Measurements from ENCODE around the gene HINT3.
"Not testable (repeated sequence)": the region's sequence is repeated elsewhere in the genome, so short reads cannot be mapped to it uniquely, and the experiment has no call there.

Gene HINT3

DNA sequence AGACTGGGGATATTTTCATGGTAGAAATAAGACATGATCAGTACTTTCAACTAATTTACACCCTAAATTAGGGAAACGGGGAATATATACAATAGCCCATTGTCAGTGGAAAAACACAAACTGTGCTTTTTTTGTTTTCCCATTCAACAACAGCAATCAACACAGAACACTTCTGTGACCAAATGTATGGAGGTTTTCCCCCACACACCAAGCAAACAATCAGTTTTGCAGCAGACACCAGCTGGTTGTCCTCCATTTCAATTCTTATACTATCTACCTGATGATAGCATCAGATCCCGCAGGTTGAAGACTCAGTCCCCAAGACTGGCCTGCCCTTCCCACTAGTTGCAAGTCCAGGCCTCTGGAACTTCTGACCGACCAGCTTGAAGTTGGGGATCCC is 4.5 kb downstream of the HINT3 start:
- DNase-seq (ENCODE audit: low spot score) (no peak), FAIRE-seq (no peak)

DNA sequence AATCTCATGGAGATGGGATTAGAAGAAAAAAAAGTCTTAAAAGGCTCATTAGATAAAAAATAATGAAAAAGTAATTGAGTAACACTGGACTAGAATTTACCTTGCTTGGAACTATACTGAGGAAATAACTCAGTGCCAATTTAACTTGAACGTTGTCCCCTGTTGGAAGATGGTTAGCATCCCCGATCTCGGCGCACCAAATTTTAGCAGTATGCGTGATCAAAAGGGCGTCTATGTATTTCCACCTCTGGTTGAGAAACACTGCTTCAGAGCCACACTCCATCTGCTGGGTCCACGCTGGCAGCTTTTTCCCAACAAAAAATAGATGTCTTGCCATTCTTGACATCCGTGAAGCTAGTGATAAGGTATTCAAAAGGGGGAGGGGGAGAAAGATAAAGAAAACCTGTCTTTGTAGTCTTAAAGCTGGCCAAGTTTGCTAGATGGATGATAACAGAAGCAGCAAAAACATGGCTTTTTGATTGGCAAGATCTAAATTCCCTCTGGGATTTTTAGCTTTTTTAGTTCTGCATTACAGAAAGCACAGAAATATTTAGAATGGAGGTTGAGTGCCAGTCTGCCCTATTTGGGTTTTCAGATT is 6.4 kb downstream of the HINT3 start:
- FAIRE-seq (no peak), DNase-seq (ENCODE audit: low spot score) (no peak)

DNA sequence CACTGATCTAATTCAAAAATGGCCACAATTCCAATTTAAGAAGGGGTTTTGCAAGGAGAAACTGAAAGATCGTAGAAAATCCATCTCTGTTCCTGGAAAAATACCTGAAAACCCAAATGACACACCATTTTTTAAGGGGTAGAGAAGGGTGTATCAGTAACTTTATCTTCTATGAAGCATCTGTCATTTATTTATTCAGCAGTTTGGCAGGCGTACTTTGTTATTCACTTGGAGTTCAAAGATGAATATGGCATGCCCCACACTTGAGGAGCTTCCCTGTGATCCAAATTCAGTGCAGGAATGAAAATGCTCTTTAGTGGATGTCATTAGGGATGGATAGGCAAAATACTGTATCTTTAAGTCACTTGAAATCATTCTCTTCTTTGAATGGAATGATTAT is 7.2 kb downstream of the HINT3 start:
- FAIRE-seq = no peak
- no peak for DNase-seq (ENCODE audit: low spot score)

DNA sequence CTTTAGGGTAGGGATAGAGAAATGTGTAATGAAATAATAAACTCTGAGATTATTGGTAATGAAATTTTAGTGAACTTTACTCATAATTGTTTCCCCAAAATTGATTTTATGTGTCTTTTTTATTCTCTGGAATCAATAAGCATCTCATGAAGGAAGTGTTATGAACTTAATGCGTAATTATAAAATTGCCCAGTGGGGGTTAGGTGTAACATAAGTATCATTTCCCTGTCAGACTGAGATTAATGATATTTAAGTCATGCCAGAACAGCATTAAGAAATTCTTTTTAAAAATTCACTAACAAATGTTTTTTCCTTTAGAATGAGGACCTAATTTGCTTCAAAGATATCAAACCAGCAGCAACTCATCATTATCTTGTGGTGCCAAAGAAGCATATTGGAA is 10.0 kb downstream of the HINT3 start:
- DNase-seq (ENCODE audit: low spot score) (no peak), FAIRE-seq (no peak)

DNA sequence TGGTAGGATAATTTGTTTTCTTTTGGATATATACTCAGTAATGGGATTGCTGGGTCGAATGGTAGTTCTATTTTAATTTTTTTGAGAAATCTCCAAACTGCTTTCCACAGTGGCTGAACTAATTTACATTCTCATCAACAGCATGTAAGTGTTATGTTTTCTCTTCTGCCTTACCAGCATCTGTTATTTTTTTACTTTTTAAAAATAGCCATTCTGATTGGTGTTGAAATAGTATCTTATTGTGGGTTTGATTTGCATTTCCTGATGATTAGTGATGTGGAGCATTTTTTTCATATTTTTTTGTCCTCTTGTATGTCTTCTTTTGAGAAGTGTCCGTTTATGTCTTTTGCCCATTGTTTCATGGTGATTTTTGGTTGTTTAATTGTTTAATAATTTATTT is 11.9 kb downstream of the HINT3 start:
- no peak for FAIRE-seq
- no peak for DNase-seq (ENCODE audit: low spot score)

DNA sequence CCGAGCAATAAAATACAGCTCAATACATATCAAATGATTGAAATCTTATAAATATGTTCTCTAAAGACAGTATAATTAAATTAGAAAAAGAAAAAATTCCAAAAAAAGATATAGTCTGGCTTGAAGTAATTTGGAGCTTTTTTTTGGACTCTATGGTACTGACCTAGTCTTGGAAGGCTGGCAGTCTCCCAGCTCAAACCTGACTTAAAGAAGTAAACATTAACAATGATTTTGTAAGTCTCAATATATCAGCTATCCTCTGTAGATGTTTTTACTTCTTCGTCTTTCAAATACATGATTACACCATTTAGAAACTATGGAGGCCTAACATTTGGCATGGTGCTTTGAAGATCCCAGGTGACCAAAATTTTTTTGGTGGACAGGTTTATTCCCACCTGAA is 14.2 kb downstream of the HINT3 start:
- DNase-seq (ENCODE audit: low spot score) (no peak), FAIRE-seq (no peak)

DNA sequence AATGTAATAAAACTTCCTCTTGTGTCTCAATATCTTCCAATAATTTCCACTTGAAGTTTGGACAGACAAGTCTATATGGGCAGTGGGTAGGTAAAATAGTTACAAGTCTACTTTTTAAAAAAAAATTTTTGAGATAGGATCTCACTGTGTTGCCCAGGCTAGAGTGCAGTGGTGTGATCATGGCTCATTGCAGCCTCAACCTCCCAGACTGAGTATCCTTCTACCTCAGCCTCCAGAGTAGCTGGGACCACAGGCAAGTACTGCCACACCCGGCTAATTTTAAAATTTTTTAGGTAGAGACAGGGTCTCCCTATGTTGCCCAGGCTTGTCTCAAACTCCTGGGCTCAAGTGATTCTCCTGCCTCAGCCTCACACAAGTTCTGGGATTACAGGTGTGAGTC is 15.9 kb downstream of the HINT3 start:
- not testable (repeated sequence) for DNase-seq (ENCODE audit: low spot score); FAIRE-seq

DNA sequence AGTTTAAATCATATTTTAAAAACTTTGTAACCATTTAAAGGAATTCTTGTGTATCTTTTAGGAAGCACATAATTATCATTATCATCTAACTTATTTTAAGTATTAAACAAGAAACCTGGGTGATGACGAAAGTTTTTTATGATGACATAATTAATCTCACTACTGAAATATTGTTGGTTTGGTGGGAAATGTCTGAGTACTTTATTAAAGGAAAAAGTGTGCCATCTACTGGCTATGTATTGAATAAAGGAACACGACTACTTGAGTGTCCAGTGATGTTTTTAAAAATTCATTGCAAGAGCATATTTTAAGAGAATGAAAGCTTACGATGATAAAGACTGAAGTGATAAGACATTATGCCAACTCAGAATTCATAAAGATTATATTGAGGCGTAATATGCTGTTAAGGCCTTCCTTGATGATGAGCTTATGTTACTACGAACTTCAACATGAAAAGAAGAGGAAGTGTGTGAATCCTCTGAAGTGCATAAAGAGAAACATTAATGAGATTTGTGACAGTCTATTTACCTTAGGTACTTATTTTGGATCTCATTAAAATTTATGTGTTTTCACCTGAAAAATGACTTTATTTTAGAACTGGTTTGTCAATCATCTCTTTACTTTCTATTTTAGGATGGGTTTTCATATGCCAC is 17.8 kb downstream of the HINT3 start:
- FAIRE-seq (peak; percentile 87), DNase-seq (ENCODE audit: low spot score) (peak; percentile 30)

DNA sequence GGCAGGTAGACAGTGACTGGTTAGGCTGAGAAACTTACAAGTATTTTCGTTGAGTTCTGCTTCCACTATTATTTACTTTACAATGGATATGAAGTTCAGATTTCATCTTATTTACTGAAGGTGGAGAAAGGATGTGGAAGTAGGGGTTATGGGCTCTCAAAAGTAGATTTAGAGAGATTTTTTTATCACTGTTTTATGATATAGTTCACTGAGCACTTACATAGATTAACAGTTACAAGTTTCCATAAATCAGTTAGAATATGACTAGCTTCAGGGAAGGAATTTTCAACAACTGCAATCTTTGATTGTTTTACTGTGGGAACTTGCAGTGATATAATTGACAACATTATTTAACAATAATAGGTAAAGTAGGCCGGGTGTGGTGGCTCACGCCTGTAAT is 22.5 kb downstream of the HINT3 start:
- no peak for DNase-seq (ENCODE audit: low spot score)
- FAIRE-seq = no peak

DNA sequence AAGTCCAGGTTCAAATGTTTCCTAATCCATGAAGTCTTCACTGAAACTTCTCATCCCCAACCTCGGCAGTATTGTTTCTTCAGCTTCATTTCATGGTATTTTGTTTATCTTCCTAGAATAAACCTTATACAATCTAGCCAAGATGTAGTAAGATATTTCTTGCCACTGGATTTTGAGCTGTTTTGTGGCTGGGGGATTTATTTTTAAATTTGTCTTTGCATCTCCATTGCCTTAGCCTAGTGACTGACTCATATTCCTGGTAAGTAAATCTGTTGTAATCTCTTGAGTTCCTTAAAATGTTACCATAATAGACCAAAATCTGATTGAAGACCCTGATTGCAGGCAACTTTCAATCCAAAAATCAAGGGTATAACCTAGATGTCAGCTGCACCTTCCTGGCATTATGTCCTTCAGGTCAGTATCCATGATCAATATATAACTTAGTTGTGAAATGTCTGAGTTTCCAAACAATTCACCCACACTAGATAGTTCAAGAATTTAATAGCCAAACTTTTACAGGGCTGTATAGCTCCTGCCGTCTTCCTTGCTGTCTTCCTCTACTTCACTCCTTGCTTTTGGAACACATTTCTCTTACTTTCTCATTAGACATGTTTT is 25.1 kb downstream of the HINT3 start:
- FAIRE-seq (no peak), DNase-seq (ENCODE audit: low spot score) (no peak)

DNA sequence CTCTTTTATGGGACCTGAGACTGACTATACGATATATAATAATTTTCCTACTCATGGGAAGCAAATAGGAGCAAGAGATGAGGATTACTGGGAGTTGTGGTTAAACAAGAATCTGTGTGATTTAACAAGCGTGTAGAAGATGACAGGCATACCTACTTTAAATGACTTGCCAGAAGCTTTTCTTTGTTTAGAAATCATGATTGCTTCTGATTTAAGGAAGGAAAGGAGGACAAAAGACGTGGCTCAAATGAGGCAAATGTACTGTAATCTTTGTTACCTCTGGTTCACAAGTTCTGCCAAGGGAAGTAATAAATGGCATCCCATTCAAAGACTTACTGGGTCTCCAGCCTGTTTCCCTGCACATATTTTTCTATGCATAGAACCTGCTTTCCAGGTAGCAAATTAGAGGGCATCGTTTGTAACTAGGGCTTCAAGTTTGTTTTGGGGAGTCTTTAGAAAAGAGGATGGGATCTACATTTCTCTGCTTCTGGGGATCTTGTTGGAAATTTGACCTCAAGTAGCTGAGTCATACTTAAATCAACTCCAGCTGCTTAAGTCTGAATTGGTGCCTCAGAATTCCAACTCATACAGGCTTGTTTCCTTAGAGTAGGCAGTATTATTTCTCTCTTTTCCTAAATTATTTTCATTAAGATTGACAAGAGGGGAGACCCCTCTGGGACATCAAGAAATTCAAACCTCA is 26.8 kb downstream of the HINT3 start:
- FAIRE-seq = no peak
- DNase-seq (ENCODE audit: low spot score) = no peak

DNA sequence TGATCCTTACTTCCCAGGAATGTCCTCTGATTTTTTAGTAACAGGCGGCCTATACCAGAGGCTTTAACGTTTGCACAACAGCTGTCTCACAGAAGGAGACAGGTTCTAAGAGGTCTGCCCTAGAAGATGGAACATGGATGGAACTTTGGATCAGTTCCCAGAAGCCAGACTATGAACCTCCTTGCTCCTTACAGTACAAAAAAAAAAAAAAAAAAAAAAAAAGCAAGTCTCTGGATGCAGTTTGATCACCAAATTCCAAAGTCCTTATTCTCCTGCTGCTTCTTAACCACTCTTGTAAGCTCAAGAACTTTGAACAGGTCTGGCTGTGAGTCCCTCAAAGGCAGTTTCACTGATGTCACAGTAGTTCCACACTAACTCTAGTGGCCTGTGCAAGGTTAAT is 27.7 kb downstream of the HINT3 start:
- FAIRE-seq (no peak), DNase-seq (ENCODE audit: low spot score) (no peak)

DNA sequence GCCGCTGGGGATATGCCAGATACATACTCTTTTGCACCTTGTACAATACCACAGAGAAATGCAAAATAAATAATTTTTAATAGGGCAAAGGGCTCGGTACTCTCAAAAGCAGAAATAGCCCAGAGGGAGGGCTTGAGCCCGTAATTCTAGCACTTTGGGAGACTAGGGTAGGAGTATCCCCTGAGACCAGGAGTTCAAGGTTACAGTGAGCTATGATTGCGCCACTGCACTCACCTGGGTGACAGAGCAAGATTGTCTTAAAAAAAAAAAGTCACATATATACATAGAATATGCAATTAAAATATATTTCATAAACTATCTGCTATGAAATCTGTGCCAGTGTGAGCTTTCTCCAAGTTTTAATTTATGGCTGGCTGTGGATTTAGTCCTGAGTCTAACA is 29.0 kb downstream of the HINT3 start:
- no peak for DNase-seq (ENCODE audit: low spot score)
- no peak for FAIRE-seq

DNA sequence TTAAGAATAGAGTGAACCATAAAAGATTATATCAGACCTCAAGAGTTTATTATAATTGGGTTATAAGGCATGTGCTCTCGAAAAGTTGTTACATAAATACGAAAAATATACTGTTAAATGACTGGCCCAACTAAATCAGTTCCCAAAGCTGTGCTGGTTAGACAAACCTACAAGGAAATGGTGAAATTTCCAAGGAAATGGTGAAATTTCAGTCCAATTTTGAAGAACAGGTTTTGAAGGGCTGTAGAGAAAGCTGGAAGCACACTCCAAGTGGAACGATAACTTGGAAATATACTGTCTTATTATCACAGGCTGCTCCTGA is 29.4 kb downstream of the HINT3 start:
- FAIRE-seq = no peak
- DNase-seq (ENCODE audit: low spot score) = no peak

DNA sequence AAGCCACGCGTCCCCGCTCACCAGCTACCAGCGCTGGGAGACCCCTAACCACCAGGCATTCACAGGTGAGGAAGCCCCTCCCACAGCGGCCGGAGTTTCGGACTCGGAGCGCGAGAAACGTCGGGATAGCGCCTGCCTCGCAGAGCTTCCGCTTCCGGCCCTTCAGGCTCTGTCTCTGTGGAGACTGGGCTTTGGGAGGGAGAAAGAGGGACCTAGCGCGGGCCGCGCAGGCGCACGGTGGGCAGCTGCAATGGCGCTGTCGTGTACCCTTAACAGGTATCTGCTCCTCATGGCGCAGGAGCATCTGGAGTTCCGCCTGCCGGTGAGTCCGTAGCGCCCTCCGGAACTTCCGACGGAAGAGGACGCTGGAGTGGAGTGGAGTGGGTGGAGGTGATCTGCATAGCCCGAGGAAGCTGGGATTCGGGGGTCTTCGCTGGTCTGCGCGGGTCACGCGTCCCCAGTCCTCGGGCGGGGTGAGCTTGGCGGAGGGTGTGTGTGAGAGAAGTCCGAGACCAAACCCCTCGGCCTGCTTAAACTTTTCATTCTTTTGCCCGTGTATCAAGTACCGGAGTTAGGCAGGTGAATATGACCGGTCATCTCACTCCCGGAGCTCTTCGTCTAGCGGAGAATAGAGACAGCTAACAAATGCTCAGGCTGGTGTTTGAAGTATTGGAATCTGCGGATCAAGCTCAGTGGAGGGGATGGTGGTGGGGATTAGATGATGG is 29.9 kb downstream of the HINT3 start, which contains the start of gene TRMT11:
Gene TRMT11 (plus strand): TSS at position 240 of the 725 bp plus-strand sequence. CDS start 11 bp downstream, at position 251.
- peak; percentile 69 for DNase-seq (ENCODE audit: low spot score)
- FAIRE-seq = no peak

DNA sequence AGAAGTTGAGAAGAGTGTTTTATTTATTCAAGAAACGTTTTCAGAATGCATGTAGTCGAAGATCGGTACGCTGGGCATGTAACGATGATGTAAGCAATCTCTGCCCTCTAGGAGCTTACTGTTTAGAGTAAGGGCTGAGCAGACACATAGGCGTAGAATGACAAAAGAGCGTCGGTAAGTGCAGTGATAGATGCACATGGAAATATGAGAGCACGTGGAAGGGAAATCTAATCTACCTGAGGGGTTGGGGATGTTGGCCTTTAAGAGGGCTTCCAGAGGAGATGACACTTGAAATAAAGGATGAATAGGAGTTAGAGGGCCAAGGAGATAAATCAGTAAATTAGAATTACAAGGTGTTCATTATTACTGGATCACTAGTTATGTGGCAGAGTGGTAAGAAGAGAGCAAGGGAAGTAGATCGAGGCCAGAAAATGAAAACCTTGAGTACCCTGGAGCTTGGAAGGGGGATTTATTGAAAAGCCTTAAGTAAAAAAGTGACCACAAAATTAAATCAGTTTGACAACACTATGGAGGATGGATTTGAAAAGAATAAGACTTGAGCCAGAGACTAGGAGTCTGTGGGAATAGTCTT is 30.6 kb downstream of the HINT3 start:
- FAIRE-seq = no peak
- DNase-seq (ENCODE audit: low spot score) = no peak

DNA sequence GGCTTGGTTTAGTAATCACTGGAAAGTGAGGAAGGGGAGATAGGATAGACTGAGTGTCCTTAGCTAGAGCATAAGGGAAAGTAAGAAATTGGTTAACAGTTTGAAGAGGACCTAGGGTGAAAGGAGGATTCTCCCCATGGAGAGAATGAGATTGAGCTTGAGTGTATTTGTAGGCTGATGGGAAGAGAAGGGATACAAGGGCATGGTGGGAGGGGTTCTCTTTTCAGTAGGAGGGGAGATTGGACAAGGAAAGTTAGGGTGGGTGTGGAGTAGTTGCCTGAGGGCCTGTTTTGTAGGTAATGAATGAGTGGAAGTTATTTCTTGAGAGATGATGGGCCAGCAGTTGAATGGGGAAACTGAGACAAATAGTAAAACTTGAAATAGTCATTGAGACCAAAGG is 31.7 kb downstream of the HINT3 start:
- DNase-seq (ENCODE audit: low spot score) (no peak), FAIRE-seq (no peak)

DNA sequence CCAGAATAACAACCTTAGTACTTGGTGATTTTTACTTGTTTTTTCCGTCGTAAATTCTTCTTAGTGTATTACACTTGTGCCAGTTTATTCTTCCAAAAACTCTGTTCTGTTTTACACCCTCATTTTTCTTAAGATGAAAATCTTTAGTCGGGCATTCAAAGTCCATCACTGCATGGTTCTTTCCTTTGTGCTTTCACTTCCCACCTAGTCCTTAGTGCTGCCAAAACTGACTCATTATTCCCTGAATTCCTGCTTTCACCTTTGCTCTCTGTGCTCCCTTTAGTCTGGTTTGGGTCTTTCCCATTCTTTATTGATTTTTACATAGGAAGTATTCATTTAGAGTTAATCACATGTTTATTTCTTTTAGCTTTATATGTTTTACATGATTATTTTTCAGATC is 33.1 kb downstream of the HINT3 start:
- DNase-seq (ENCODE audit: low spot score) (no peak), FAIRE-seq (no peak)

DNA sequence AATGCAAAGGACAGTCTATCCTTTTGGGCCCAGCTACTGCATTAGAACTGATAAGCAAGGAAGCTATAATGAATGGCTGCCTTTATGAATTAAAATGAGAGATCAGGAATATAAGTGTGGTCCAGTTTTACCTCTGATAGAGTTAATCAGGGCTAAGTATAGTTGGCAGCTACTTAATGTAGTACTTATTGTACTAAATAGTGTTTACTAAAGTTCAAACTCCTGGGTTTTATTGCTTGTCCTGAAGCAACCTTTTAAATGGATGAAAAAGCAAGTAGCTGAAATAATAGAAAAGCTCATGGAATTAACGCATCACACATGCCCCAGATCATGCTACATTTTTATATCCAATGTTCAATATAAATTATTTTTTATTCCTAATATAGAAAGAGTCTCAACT is 35.1 kb downstream of the HINT3 start:
- FAIRE-seq (no peak), DNase-seq (ENCODE audit: low spot score) (no peak)

DNA sequence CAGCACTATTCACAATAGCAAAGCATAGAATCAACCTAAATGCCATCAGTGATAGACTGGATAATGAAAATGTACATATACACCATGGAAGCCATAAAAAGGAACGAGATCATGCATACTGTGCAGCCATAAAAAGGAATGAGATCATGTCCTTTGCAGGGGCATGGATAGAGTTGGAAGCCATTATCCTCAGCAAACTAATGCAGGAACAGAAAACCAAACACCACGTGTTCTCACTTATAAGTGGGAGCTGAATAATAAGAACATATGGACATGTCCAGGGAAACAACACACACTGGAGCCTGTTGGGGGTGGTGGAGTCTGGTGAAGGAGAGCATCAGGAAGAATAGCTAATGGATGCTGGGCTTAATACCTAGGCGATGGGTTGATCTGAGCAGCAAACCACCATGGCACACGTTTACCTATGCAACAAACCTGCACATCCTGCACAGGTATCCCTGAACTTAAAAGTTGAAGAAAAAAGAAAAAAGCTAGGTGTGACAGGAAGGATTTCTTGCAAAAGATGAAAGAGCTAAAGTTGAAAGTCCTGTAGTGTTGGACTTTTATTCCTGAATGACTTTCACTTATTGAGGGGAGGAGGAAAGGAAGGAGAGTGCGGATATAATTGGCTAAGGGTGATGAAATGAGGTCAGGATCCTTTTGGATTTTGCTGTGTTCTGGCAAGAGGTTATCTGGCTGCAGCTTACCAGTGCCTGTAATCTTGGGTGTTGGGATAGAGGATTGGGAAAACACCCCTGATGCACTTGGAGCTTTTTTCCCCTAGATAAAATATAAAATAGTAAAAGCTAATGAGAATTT is 38.3 kb downstream of the HINT3 start:
- no peak for DNase-seq (ENCODE audit: low spot score)
- no peak for FAIRE-seq
